ENCODE data around the gene ARHGAP33.
"Not testable (repeated sequence)": the region's sequence is repeated elsewhere in the genome, so short reads cannot be mapped to it uniquely, and the experiment has no call there.

Gene ARHGAP33

GRCh38 chr19:35795564-35795963 is 20.2 kb downstream of the ARHGAP33 start:
- not testable (repeated sequence) for DNase-seq

- DNase-seq = no peak
These were observed 21.5 kb downstream of the ARHGAP33 start for GRCh38 chr19:35796645-35797542.

- no peak for DNase-seq
These were observed 22.3 kb downstream of the ARHGAP33 start for GRCh38 chr19:35797663-35798062.

DNA sequence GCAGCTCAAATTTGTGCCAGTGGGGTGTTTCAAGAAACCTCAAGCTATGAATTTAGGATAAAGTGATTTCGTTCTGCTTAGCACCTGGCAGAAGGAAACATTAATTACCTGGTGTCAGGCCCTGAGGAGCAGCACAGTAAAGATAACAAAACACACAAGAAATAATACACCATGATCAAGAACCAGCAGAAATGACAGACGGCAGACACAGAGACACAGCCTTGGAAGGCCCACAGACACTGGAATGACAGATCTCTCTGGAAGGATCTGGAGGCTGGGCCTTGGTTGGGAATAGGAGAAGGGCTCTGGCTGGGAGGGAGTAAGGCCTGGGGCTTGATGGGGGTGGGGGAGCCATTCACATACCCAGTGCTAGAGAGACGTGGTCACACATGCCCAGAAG is 26.5 kb downstream of the ARHGAP33 start:
- no peak for DNase-seq

- no peak for DNase-seq
These were observed 30.2 kb downstream of the ARHGAP33 start for GRCh38 chr19:35805526-35806102.

DNA sequence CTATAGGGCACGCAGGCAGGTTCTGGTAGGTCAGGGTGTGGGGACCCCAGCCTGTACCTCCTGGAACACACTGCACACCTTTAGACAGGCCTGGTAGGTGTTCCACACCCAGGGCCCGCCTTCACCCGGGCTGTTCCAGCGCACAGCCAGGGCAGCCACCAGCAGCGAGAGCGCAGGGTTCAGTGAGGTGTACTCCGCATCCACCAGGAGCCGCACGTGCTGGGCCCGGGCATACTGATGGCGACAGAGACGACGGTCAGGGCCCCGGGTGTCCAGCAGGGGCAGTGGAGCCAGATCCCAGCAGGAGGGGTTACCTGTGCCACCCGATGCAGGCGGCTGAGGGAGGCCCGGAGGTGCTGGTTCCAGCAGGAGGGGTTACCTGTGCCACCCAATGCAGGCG is 31.2 kb downstream of the ARHGAP33 start:
- no peak for DNase-seq

- no peak for DNase-seq
These were observed 32.3 kb downstream of the ARHGAP33 start for GRCh38 chr19:35807633-35808032.

- no peak for DNase-seq
These were observed 36.2 kb downstream of the ARHGAP33 start for GRCh38 chr19:35811317-35812219.

GRCh38 chr19:35812220-35813042 is 37.1 kb downstream of the ARHGAP33 start, which contains the start of gene PRODH2:
Gene PRODH2, minus strand, starts transcription at chr19:35812845. Its CDS starts 40 bp downstream, at chr19:35812805.
- DNase-seq = no peak

GRCh38 chr19:35813043-35813890 is 37.9 kb downstream of the ARHGAP33 start:
- DNase-seq = no peak

GRCh38 chr19:35816262-35816661 is 40.9 kb downstream of the ARHGAP33 start:
- no peak for DNase-seq

- no peak for DNase-seq
These were observed 41.5 kb downstream of the ARHGAP33 start for GRCh38 chr19:35816846-35817245.

- DNase-seq = no peak
These were observed 43.1 kb downstream of the ARHGAP33 start for GRCh38 chr19:35818445-35818844.

GRCh38 chr19:35822579-35822978 is 47.2 kb downstream of the ARHGAP33 start:
- peak; percentile 46 to 54 for DNase-seq

DNA sequence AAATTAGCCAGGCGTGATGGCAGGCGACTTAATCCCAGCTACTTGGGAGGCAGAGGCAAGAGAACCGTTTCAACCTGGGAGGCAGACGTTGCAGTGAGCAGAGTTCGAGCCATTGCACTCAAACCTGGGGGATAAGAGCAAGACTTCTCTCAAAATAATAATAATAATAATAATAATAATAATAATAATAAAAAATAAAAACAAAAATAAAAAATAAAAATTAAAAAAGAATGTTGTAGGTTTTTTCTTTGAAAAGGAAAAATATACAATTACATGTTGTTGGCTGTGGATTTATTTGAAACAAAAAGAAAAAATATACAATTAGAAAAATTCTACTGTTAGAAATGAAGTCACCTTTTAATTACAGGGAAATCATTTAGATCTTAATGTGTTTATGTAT is 48.8 kb downstream of the ARHGAP33 start:
- no peak for DNase-seq

DNA sequence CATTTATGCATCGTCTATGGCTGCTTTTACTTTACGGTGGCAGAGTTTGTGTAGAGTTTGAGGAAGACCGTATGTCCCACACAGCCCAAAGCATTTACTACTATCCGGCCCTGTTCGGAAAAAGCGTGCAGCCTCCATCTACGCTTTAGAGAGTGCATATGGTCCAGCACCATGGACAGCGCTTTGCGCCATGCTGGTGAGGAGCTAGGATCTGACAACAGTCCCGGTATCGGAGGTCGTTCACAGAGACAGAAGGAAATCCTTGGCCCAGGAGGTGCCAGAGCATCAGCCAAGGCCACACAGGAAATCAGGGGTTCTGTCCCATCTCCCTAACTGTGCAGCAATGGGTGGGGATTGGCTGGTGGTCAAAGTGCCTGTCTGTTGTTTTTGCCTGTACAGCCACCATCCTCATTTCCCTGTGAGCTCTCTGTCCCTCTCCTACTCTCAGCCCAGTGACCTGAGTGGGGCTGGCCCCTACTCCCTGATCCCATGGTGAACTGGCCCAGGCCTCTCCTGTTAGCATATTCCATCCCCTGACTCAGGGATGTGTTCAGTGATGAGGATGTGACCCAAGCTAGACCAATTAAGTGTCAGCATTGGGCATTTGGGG is 53.4 kb downstream of the ARHGAP33 start:
- peak in 1 of 2 experiments; percentile 9 for DNase-seq

GRCh38 chr19:35830986-35831385 is 55.6 kb downstream of the ARHGAP33 start:
- DNase-seq = no peak

- DNase-seq = no peak
These were observed 56.7 kb downstream of the ARHGAP33 start for GRCh38 chr19:35832054-35832453.

DNA sequence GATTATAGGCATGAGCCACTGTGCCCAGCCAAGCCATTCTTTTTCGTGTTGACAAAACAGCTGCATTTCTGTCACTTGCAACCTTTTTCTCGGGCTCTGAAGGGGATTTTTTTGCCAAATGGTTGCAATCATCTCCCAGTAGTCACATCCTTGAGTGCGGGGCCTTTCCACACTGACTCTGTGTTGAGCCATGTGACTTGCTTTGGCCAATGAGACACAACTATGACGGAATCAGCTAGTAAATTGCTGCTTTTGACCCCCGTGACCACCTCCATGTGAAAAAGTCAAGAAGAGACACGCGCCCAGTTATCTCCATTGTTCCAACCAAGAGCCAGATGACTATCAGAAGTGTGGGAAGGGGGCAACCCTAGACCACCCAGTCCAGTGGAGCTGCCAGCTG is 58.6 kb downstream of the ARHGAP33 start:
- DNase-seq = no peak

- DNase-seq = not testable (repeated sequence)
These were observed 60.7 kb downstream of the ARHGAP33 start for GRCh38 chr19:35836096-35836495.

Measured in AML-193 (cell line).